ENCODE data around the gene NCAN.

Gene NCAN

GRCh38 chr19:19297759-19298158 is 86.0 kb downstream of the NCAN start:
- no peak for DNase-seq

- no peak for DNase-seq
These were observed 88.9 kb downstream of the NCAN start for GRCh38 chr19:19300613-19301012.

Data from NCI-H526 treated with DMSO at 0.1 percent for 48 hours (cell line).